Activated CD8-positive, alpha-beta T cell treated with anti-CD3 and anti-CD28 coated beads for 36 hours (primary cell): ENCODE measurements around the gene INTS4. TPM values are rescaled to one million over a fixed set of nuclear protein-coding genes. Genes with fewer than 3 reads are reported as not detected.

ENCODE experiments used
- ATAC-seq: fragments of 200-7000 bp; cut with Tn5 transposase; one replicate; pipeline ENCODE4 v1.10.0; 2021; ENCODE audit warnings: mild to moderate bottlenecking, moderate library complexity
- CTCF ChIA-PET: fragments of 350-600 bp; sonication (Branson Sonifier 250); formaldehyde crosslinking; loops from one replicate; lab custom pipeline; 2021; ENCODE audit warnings: antibody characterized with exemption; lab: Charles Lee
- POLR2A ChIA-PET: fragments of 350-600 bp; sonication (Branson Sonifier 250); formaldehyde crosslinking; loops from one replicate; lab custom pipeline; 2021; ENCODE audit warnings: antibody characterized with exemption; lab: Charles Lee
- DNase-seq: peaks from one replicate; pipeline ENCODE4 v3.0.0-alpha.2; 2020
- H3K27ac Mint-ChIP-seq: one replicate; pipeline ENCODE4 v1.8.0; 2021; ENCODE audit warnings: mild to moderate bottlenecking, mixed read lengths
- H3K27me3 Mint-ChIP-seq: one replicate; pipeline ENCODE4 v1.8.0; 2021; ENCODE audit warnings: mixed read lengths
- H3K36me3 Mint-ChIP-seq: one replicate; pipeline ENCODE4 v1.8.0; 2021; ENCODE audit warnings: low read depth, mixed read lengths
- H3K4me1 Mint-ChIP-seq: one replicate; pipeline ENCODE4 v1.8.0; 2021; ENCODE audit warnings: low read depth, mixed read lengths
- H3K4me3 Mint-ChIP-seq: one replicate; pipeline ENCODE4 v1.8.0; 2021; ENCODE audit warnings: mild to moderate bottlenecking, moderate library complexity, mixed read lengths
- H3K9me3 Mint-ChIP-seq: one replicate; pipeline ENCODE4 v1.8.0; 2021; ENCODE audit warnings: mixed read lengths
- intact Hi-C: fragments of 100-400 bp; cut with micrococcal nuclease; formaldehyde crosslinking; loops from one replicate; pipeline ENCODE4 v1.10.0; 2022
- total RNA-seq, 2 experiments: library from RNA; stranded (reverse); gene quantifications; one replicate each; pipeline ENCODE4 v1.2.3, GENCODE V29; 2021
- TF ChIP-seq, protein P1 (sequence below): fragments of 200-600 bp; IDR thresholded peaks from one replicate; pipeline ENCODE4 v1.8.0; 2022; ENCODE audit warnings: antibody characterized with exemption, mild to moderate bottlenecking

INTS4 gene
- total RNA-seq, 2 experiments from 2014 or later = 44.4 to 45.8 TPM

DNA sequence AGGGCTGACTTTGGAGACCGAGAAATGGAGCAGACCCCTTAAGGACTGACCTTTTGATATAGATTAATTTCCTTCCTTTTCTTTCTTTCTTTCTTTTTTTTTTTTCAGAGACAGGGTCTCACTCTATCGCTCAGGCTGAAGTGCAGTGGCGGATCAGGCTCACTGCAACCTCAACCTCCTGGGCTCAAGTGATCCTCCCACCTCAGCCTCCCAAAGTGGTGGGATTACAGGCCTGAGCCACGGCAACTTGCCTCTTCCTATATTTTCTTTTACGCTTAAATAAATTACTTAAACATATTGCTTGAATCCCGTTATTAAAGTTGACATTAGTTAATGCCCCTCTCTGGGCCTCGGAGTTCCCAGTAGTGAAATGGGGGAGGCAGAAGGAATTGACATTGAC is 29.0 kb upstream of the INTS4 start:
- Mint-ChIP-seq H3K9me3 (no peaks in the 10 kb centered on the region), H3K36me3 (no peaks in the 10 kb centered on the region), H3K4me3 (no peak overlapping the region), H3K4me1 (no peaks in the 10 kb centered on the region), H3K27me3 (peaks cover 12% of the 10 kb centered on the region), H3K27ac (no peak overlapping the region)
- ATAC-seq (no peak), DNase-seq (no peak)
- intact Hi-C loops = no loop called here
- TF ChIP-seq, protein P1, sequence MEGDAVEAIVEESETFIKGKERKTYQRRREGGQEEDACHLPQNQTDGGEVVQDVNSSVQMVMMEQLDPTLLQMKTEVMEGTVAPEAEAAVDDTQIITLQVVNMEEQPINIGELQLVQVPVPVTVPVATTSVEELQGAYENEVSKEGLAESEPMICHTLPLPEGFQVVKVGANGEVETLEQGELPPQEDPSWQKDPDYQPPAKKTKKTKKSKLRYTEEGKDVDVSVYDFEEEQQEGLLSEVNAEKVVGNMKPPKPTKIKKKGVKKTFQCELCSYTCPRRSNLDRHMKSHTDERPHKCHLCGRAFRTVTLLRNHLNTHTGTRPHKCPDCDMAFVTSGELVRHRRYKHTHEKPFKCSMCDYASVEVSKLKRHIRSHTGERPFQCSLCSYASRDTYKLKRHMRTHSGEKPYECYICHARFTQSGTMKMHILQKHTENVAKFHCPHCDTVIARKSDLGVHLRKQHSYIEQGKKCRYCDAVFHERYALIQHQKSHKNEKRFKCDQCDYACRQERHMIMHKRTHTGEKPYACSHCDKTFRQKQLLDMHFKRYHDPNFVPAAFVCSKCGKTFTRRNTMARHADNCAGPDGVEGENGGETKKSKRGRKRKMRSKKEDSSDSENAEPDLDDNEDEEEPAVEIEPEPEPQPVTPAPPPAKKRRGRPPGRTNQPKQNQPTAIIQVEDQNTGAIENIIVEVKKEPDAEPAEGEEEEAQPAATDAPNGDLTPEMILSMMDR = no peak
- POLR2A ChIA-PET = no interaction called here
- CTCF ChIA-PET = interaction anchor here (0.9 kb wide), 1 partner anchor 24 kb away, joined by 3 read pairs; no protein-coding TSS in a partner anchor

DNA sequence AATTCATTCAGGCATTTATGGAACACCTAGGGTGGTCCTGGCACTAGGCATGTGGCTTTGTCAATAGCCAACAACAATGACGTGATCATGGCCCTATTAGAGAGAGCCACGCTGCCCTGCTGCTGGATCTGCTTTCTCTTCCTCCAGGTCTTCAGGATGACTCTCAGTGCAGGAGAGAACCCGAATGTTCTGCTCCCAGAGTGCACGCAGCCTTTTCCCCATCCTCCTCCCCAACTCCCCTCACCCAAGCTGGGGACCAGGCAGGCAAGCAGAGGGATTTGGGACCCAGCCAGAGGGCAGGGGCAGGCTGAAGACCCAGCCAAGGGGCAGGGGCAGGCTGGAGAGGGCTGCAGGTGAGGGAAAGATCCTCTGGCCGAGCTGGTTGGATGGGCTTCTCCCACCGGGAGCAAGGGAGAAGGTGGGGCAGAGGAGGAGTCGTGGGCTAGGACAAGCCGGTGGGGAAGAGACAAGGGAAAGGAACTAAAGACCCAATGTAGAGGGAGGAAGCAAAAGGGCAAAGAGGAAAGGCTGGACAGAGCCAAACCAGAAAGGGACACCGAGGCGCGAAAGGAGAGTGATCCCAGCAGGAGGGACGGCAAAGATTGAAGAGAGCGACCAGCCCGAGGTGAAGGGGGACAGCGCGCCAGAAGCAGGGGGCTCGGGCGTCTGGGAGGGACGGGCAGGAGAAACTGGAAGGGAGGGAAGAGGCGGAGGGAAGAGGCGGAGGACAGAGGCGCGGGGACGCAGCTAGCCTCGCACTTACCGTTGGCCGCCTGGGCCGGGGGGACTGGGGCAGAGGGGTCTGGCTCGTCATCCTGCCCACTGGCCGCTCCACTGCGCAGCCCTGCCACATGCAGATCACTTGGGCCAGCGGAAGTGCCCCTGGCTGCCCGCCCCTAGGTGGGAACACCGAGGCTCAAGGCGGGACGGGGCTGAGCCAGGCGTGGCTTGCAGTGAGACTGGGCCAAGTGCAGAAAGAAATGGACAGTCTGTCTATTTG is 28.2 kb upstream of the INTS4 start, which contains the start of gene KCTD14:
Gene KCTD14, minus strand, starts transcription at position 880 of the 1,000 bp plus-strand sequence. Its CDS starts 27 bp downstream, at position 853.
- Mint-ChIP-seq H3K36me3 (no peaks in the 10 kb centered on the region), H3K27ac (no peak within 1 kb of the TSS), H3K27me3 (peaks cover 12% of the 10 kb centered on the region), H3K9me3 (no peaks in the 10 kb centered on the region), H3K4me3 (no peak within 1 kb of the TSS), H3K4me1 (no peaks in the 10 kb centered on the region)
- TF ChIP-seq, protein P1 = no peak
- POLR2A ChIA-PET = no interaction called here
- ATAC-seq (no peak), DNase-seq (no peak)
- intact Hi-C loops = no loop called here
- CTCF ChIA-PET = interaction anchor here (2.5 kb wide), 1 partner anchor 23 kb away, joined by 15 read pairs; no protein-coding TSS in a partner anchor

DNA sequence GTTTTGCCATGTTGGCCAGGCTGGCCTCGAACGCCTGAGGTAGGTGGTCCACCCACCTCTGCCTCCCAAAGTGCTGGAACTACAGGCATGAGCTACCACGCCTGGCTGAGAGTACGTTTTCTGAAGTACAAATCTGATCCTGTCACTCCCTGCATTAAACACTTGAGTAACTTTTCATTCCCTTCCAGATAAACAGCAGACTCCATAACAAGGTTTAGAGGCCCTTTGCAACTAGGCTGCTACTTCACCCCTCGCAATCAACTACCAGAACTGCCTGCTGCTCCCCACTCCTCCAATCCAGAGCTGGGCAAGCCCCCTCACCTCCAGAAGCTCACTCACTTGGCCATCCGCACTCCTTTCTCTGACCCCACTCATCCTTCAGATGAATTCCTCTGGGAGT is 27.1 kb upstream of the INTS4 start:
- TF ChIP-seq, protein P1 = no peak
- Mint-ChIP-seq H3K4me3 (no peak overlapping the region), H3K9me3 (no peaks in the 10 kb centered on the region), H3K27me3 (peaks cover 12% of the 10 kb centered on the region), H3K36me3 (no peaks in the 10 kb centered on the region), H3K4me1 (no peaks in the 10 kb centered on the region), H3K27ac (no peak overlapping the region)
- intact Hi-C loops = no loop called here
- ATAC-seq (no peak), DNase-seq (no peak)
- CTCF ChIA-PET = interaction anchor here (2.5 kb wide), 1 partner anchor 24 kb away, joined by 15 read pairs; no protein-coding TSS in a partner anchor
- POLR2A ChIA-PET = no interaction called here

DNA sequence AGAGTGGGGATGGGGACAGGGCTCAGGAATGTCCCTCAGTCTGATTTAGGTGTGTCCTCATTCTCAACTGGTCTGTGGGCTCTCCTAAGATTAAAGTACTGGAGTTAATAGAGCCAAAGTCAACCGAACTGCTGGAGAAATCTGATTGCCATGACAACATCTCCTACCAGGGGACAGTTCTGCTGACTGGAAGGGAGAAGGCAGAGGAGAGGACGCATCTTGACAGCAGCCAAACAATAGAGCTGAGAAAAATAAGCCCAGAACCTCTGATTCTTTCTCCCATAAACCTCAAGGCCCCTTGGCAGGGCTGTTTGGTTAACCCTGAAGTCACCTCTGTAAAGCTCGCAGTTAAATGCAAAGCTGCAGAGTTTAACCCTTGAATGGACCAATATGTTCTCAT is 25.8 kb upstream of the INTS4 start:
- Mint-ChIP-seq H3K27me3 (peaks cover 12% of the 10 kb centered on the region), H3K4me1 (no peaks in the 10 kb centered on the region), H3K9me3 (no peaks in the 10 kb centered on the region), H3K36me3 (no peaks in the 10 kb centered on the region), H3K27ac (no peak overlapping the region), H3K4me3 (no peak overlapping the region)
- ChIA-PET CTCF (interaction anchor here (1.3 to 2.5 kb wide), 2 partner anchors 21 to 26 kb away, joined by 3 to 15 read pairs; no protein-coding TSS in a partner anchor), POLR2A (no interaction called here)
- no peak for DNase-seq
- TF ChIP-seq, protein P1 = no peak
- intact Hi-C loops = no loop called here
- no peak for ATAC-seq

GRCh38 chr11:78019808-78020207 is 25.3 kb upstream of the INTS4 start:
- no peak for DNase-seq
- Mint-ChIP-seq H3K27ac (no peak overlapping the region), H3K4me1 (no peaks in the 10 kb centered on the region), H3K36me3 (no peaks in the 10 kb centered on the region), H3K27me3 (peaks cover 12% of the 10 kb centered on the region), H3K4me3 (no peak overlapping the region), H3K9me3 (no peaks in the 10 kb centered on the region)
- TF ChIP-seq, protein P1 = no peak
- CTCF ChIA-PET = interaction anchor here (1.3 to 2.5 kb wide), 2 partner anchors 20 to 26 kb away, joined by 3 to 15 read pairs; no protein-coding TSS in a partner anchor
- intact Hi-C loops = no loop called here
- ATAC-seq = no peak
- POLR2A ChIA-PET = no interaction called here
